ENCODE measurements around the gene TMEM242. TPM values are rescaled to one million over a fixed set of nuclear protein-coding genes. Genes with fewer than 3 reads are reported as not detected.

The TMEM242 gene
- total and polyA plus RNA-seq, 2 of the 13 experiments (the other 11 are each of a cell fraction or from before 2014, with no cell fraction given): 5.6 to 11.1 TPM

GRCh38 chr6:157339432-157339831 is 16.1 kb upstream of the TMEM242 start (continued):
- TF ChIP-seq ZXDC (CRISPR knock-in tag; IDR thresholded peaks at IDR 0.05): no peak
- TF ChIP-seq RAD21 (CRISPR knock-in tag; IDR thresholded peaks at IDR 0.05): peak; percentile 62; the same call in 1 of the 2 replicates
- TF ChIP-seq STAG1 (CRISPR knock-in tag; IDR thresholded peaks at IDR 0.05): peak; percentile 93
- TF ChIP-seq ONECUT2 (CRISPR knock-in tag; IDR thresholded peaks at IDR 0.05): no peak
- no peak for TF ChIP-seq ZNF503 (CRISPR knock-in tag; IDR thresholded peaks at IDR 0.05)
- no peak for TF ChIP-seq ZNF761 (CRISPR knock-in tag; conservative IDR thresholded peaks at IDR 0.05)
- 0 out of 2 replicates have a peak, but pooled peaks have one; percentile 4 for TF ChIP-seq MTERF4 (CRISPR knock-in tag; IDR thresholded peaks at IDR 0.05)

- CTCF ChIA-PET (ENCODE audit: low intra/inter-chr PET ratio, low total read pairs): no interaction called here
- Histone ChIP-seq H3K4me1 (ENCODE audit: insufficient read depth, low read length) (peaks cover 7% of the 10 kb centered on the region; the same call in 1 of the 2 replicates), H3K27ac (ENCODE audit: extremely low read length, insufficient read depth, low read length) (no peak overlapping the region), H3K79me2 (ENCODE audit: insufficient read depth, low read length) (no peaks in the 10 kb centered on the region), H3K9me3 (ENCODE audit: low read length) (no peaks in the 10 kb centered on the region), H3K36me3 (replicated peaks in 1 of 2; ENCODE audit: control insufficient read depth in 1 of 2, insufficient read depth in 2 of 2, low read length in 2 of 2) (no peaks in the 10 kb centered on the region), H3K27me3 (ENCODE audit: control insufficient read depth in 1 of 2, insufficient read depth in 2 of 2, low read length in 2 of 2) (peaks cover 0 to 6% of the 10 kb centered on the region in 2 experiments; a peak in 3 of 5 replicates), H3K9ac (ENCODE audit: insufficient read depth, low read depth, low read length) (no peak overlapping the region), H2AFZ (ENCODE audit: low read length) (no peak overlapping the region), H3K4me2 (ENCODE audit: low read depth, low read length) (no peak overlapping the region), H4K20me1 (ENCODE audit: insufficient read depth, low read length) (no peaks in the 10 kb centered on the region), H3K4me3 (replicated peaks in 1 of 3; ENCODE audit: insufficient read depth in 1 of 3, low read depth in 2 of 3, low read length in 3 of 3) (no peak overlapping the region)
- WGBS (ENCODE audit: low lambda C conversion rate): 64% methylated on average over 2 of the region's 2 CpGs
- TF ChIP-seq ZBTB2 (CRISPR knock-in tag; IDR thresholded peaks at IDR 0.05; ENCODE audit: low read depth): no peak
- TF ChIP-seq ZNF460 (CRISPR knock-in tag; IDR thresholded peaks at IDR 0.05; ENCODE audit: borderline replicate concordance): no peak
- no peak for TF ChIP-seq ZFYVE20 (CRISPR knock-in tag; IDR thresholded peaks at IDR 0.05; ENCODE audit: borderline replicate concordance, low read depth)
- TF ChIP-seq ZMYM4 (CRISPR knock-in tag; IDR thresholded peaks at IDR 0.05): no peak
- in situ Hi-C loops (cut with HindIII; ENCODE audit: extremely low pct_ligation_motif_present, low pct_unique_long_range_greater_than_20kb) (no loop called here), intact Hi-C loops (cut with micrococcal nuclease; ENCODE audit: unreplicated experiment) (loop anchor here (5.0 kb wide), 2 partner anchors 275 to 330 kb away; no protein-coding TSS in a partner anchor)
- no TSS peak for BruUV-seq (replicated peaks)
- no peak for ATAC-seq
- no peak for DNase-seq (ENCODE audit: low spot score)
- POLR2A ChIA-PET: interaction anchor here (6.0 kb wide), 1 partner anchor 14 kb away, joined by 42 read pairs; the partner anchor contains the start of gene TMEM242
- FAIRE-seq: no peak
Observed at GRCh38 chr6:157337751-157338150, 14.4 kb upstream of the TMEM242 start.
